AG09319 (cell line): ENCODE data around the gene DYRK1B.

Source experiments
- DNase-seq: peaks from one replicate; pipeline ENCODE4 v3.0.0-alpha.2; 2010; ENCODE audit warnings: low read depth; ENCODE audit errors: extremely low read depth
- CTCF ChIP-seq: IDR thresholded peaks from 2 replicates; pipeline ENCODE4 v1.5.1; 2011; ENCODE audit warnings: low read depth, mild to moderate bottlenecking, inconsistent platforms, low read length, moderate library complexity

DYRK1B gene

GRCh38 chr19:39796000-39796498, 37.9 kb downstream of the DYRK1B start:
- no peak for TF ChIP-seq CTCF
- DNase-seq = no peak

DNA sequence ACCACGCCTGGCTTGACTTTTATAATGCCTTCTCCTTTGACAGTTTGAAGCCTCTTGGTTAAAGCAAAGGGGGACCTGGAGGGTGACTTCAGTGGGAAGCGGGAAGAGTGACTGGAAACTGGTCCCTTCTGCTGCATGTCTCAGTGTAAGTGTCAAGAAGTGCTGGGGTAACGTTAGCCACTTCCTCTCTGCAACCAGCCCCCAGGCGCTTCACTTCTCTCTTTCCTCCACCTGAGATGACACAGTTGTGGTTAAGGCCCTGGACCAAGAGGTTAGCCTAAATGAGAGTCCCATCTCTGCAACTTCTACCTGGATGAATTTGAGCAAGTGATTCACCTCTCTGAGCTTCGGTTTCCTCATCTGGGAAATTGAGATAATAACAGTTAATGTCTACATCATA, 39.0 kb downstream of the DYRK1B start:
- no peak for TF ChIP-seq CTCF
- DNase-seq = no peak

- peak; percentile 34 for DNase-seq
- peak; percentile 99 for TF ChIP-seq CTCF
Observed at GRCh38 chr19:39792999-39793546, 40.9 kb downstream of the DYRK1B start.

DNA sequence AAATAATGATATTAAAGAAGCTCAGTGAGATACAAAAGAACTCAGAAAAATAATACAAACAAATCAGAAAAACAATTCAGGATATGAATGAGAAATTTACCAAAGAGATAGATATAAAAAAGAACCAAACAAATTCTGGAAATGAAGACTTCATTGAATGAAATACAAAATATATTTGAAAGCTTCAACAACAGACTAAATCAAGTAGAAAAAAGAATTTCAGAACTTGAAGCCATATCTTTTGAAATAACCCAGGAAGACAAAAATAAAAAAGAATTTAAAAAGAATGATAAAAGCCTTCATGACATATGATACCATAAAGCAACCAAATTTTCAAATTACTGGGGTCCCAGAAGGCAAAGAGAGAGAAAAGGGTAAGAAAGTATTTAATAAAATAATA, 45.7 kb downstream of the DYRK1B start:
- no peak for DNase-seq
- TF ChIP-seq CTCF = no peak

- TF ChIP-seq CTCF = no peak
- no peak for DNase-seq
Observed at GRCh38 chr19:39780894-39781293, 53.1 kb downstream of the DYRK1B start.

GRCh38 chr19:39778763-39779162, 55.2 kb downstream of the DYRK1B start, which contains the start of gene LEUTX:
TSS of gene LEUTX (plus strand) at chr19:39778854. CDS start at chr19:39778921, 67 bp downstream.
- TF ChIP-seq CTCF = no peak
- no peak for DNase-seq
